SIG-M5 (cell line): ENCODE results near the gene ARMH3.

Experiments used
- DNase-seq: peaks from one replicate; lab custom pipeline; 2025; lab: John Stamatoyannopoulos, UW

The ARMH3 gene

GRCh38 chr10:101894742-101895141 lies 161.2 kb downstream of the ARMH3 start:
- no peak for DNase-seq

- no peak for DNase-seq
These were observed 161.7 kb downstream of the ARMH3 start for GRCh38 chr10:101894266-101894665.

- DNase-seq: no peak
These were observed 162.4 kb downstream of the ARMH3 start for GRCh38 chr10:101893510-101894120.

- no peak for DNase-seq
These were observed 163.1 kb downstream of the ARMH3 start for GRCh38 chr10:101892782-101893391.

DNA sequence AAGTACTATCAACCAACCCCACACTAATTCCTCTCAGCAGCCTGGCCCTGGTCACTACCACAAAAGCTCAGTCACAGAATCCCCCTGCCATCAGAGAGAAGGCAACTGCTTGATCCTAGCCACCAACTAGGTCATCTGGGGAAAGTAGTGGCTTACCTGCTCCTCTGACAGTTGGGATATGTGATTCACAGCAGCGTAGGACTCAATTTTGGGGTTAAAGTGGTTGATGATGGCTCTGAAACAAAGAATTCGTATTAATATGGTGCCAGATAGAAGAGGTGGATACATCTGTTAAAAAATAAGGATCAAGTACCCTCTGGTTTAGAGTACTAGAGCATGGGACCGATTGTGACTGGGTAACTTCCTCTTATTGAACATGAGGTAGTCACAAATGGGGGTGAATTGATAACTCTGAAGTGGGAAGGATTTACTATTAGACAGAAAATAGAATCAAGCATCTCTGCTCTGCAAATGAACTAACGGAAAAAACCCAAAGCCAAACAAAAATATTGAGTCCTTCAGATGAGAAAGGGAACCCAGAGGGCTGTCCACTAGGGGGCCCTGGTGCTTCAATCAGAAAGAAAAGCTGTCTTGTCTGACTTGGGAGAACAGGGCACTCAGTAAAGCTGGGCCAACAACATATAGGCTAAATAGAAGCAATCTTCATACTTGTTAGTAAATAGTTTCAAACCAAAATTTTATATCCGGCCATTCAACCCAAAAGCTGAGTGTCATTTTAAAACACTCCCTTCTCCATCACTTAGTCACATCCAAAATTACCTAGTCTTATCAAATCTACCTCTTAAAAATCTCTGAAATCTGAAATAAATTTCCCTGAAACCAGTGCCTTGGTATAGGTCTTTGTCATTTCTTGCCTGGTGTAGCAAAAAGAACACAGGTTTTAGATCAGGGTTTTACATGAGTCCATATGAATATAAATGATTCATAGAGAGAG lies 166.4 kb downstream of the ARMH3 start:
- no peak for DNase-seq

- DNase-seq: no peak
These were observed 167.6 kb downstream of the ARMH3 start for GRCh38 chr10:101888251-101888949.

DNA sequence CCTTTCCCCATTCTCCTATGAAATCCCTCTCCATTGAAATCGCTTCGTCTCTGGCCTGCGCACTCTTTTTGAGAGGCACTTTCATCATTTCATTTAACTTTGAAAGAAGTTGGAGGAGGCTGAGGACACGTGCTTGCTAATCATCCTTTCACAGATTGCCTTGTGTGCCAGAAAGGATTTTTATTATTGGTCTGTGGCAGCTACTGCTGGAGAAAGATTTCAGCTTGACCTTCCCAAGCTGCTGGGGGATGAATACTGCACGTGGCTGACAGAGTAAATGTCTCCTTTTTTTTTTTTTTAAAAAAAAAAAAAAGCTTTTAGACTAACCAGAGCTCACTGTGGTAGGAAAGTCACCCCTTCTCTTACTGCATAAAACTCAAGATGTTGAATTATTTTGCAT lies 168.2 kb downstream of the ARMH3 start:
- no peak for DNase-seq

DNA sequence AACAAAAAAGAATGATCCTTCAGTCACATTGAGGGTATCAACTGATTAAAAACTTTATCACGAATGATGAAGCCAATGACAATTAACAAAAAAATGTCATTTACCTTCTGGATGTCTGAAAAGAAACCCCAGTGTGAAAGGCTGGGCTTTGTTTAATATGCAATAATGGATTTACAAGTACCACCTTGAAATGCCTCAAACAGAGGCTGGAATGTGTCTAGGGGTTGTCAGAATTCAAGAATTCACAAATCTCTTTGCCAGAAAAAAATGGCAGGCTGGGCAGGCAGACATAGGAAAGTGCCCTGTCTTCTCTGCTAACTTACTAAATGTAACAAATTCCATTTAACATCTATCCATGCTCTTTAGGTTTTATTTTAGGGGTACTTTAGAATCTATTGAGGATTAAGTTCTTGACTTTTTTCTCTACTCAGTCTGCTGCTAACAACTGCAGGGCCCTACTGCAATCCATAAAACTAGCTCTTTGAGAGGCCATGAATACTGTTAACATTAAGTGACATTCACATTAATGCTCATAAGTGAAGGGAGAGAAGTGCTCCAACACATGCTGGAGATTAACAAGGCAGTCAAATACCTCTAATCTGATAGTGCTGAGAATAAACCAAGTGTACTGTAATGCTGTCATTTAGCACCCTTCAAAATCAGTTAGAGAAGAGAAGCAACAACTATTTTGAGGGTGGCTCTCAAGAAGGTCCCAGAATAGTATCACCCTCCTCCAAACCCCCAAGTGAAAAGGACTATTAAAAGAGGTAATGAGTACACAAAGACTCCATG lies 169.3 kb downstream of the ARMH3 start:
- DNase-seq: no peak

GRCh38 chr10:101881036-101881774 lies 174.8 kb downstream of the ARMH3 start:
- no peak for DNase-seq

GRCh38 chr10:101880232-101880573 lies 175.8 kb downstream of the ARMH3 start:
- no peak for DNase-seq

DNA sequence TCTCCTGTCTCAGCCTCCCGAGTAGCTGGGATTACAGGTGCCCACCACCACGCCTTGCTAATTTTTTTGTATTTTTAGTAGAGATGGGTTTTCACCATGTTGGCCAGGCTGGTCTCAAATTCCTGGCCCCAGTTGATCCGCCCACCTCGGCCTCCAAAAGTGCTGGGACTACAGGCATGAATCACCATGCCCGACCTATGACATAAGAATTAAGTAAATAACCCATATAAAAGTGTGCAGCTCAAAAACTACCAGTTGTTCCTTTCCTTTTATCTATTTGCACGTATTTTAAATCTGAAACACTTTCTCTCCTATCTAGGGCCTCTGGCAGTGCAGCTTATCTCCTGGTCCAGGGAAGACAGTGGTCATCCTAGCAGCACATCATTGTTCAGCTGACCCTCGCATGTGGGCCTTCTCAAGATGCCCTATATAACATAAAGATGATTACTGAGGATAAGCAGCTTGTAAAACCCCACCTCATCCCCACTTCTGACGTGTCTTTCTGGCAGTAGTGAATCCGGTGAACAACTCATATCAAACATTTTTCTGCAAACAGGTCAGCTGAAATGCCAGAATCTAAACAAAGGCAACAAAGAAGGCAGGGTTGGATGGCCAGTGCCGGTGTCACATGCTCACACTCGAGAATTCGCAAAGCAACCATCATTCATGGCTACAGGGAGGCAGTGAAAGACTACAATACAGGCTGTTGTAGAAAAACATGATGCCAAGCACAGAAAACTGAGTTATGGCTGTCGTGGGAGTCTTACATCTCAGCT lies 176.3 kb downstream of the ARMH3 start:
- no peak for DNase-seq

DNA sequence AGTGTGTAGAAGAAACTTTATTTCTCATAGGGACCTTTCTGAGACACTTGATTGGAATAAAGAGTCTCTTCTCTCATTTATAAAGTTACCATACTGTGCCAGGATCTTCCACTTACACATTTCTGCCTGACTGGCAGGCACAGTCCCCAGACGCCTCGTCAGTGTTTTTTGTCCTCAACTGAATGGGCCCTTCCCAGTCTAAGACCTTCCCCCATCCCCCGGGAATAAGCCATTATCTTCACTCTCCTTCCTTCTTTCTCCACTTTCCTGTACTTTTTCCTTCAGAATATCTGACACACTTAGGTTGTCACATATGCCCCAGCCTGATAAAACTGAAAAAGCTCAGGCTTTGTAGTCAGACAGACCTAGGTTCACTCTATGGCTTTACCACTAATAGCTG lies 177.1 kb downstream of the ARMH3 start:
- no peak for DNase-seq

DNA sequence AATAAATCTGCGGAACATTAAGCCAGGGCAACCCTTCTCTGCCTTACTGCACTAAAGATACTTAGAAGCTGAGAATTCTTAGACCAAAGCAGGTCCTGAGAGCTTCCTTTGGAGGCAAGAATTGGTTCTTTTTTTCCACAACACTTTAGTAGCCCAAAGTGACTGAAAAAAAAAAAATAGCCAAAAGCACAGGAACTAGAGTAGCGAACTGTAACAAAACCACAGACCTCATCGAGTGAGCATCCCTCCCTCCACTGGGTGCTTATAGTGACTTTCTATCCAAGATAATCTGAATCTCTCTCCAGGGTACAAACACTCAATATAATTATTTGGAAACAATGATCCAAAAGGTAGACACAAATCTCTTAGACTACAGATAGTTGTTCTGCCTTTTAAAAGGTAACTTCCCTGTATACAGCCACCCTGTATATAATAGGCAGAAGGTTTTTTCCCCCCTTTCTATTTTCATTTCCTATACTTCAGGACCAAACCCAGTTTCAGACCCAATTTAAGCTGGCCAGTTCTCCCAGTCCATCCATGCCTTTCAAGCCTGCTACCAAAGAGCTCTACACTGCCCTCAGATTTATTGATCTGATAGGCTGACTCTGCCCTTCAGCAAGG lies 180.8 kb downstream of the ARMH3 start:
- DNase-seq: no peak

- DNase-seq: no peak
These were observed 181.7 kb downstream of the ARMH3 start for GRCh38 chr10:101874252-101874651.

DNA sequence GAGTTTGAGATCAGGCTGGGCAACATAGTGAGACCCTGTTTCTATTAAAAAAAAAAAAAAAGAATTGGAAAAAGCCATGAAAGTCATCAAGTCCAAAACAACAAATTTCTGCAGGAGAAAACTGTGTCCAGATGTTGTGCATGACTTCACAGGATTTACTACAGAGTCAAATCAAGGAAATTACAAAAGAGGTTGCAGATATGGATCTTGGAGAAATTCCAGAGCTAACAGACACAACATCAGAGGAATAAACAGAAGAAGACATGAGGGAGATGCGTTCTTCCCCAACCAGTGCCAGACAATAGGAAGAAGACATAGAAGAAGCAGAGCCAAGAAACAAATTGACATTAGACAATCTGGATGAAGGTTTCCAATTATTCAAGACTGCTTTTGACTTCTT lies 188.0 kb downstream of the ARMH3 start:
- no peak for DNase-seq

DNA sequence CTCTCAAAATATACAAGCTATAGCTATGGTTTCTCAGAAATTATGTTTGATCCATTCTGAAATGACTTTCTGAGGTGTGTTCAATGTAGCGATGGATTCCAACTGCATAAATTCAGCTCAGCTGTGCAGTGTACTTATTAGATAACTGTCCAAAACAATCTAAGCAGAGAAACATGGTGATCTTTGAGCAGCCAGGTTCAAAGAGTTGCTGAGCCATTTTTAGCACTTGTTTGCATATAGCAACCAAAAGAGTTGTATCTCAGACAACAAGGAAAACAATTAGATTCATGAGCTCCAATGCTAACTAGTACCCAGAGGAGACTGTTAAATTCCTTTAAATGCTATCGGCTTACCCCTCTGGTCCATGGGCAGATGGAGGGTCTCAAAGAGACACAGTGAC lies 196.4 kb downstream of the ARMH3 start:
- DNase-seq: no peak

DNA sequence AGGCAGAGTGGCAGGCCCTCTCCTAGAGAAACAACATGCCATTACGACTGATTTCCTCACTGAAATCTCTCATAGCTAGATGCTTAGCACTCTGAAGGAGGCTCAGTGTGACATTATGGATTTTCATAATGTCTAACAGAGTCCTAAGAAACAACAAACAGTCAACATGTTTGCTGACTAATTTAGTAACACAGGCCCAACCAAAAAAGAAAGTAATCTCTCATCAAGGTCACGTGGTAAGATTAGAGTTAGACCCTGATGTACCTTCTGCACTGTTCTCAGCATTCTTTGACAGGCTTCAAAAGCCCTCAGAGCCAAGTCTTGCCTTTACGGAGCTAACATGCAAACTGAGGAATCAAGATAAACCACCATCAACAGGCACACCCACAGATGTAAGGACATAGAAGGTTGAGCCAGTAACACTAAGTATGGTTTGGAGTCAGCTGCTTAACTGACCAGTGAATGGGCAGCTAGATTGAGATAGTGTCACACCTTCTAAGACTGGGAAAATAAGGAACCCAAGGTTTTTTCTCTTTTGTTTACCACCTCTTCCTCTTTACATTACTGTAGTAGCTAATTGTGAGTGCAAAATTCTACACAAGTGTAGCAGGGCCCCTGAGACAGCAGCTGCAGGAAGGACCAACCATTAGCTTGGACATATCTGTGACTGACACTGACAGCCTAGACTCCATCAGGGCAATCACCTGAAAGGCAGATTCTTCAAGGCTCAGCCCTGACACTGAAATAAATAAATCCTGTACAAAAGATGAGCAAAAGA lies 197.1 kb downstream of the ARMH3 start:
- no peak for DNase-seq

DNA sequence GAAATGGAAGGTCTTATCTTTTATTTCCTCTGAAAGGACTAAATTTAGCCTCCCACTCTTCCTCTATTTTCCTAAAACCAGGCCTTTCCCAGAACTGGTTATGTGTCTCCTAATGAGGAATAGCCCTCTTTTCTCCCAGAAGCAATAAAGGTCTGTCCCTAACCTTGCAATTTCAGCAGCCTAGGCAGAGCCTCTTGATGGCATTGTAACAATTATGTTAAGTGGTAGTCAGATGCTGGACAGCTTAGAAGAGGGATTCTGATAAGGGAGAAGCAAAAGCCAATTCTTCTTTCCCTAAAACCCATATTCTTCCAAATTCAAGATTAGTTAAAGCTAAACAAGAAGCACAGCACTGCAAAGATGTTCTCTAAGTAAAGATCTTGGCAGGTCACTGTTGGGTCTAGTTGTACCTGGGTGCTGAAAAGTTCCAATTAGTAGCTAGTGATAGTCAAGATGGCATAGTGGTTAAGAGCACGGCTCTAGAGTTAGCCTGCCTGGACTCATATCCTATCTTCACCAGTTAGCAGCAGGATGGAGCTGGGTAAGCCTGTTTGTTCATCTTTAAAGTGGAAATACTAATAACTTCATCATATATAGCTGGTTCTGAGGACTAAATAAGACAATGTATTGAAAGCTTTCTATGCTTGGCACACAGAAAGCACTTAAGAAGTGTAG lies 198.0 kb downstream of the ARMH3 start:
- DNase-seq: no peak
